IMR-90 (cell line): ENCODE data around the gene GPRC5D. TPM values are rescaled to one million over a fixed set of nuclear protein-coding genes. Genes with fewer than 3 reads are reported as not detected.

Experiments
- ATAC-seq: fragments of 200-7000 bp; cut with Tn5 transposase; 2 replicates; pipeline ENCODE4 v1.9.1; 2020; ENCODE audit warnings: low read depth, mild to moderate bottlenecking, moderate library complexity
- BruUV-seq: library from RNA; stranded (reverse); fragments of 400-500 nt; replicated peaks from 2 replicates; lab custom pipeline; 2021; lab: Mats Ljungman, UMichigan
- CTCF ChIA-PET: fragments of 300-600 bp; formaldehyde crosslinking; extraction: SDS; loops from one replicate; lab custom pipeline; 2021; ENCODE audit warnings: antibody characterized with exemption; lab: Yijun Ruan, JAX
- POLR2A ChIA-PET: fragments of 300-600 bp; sonication (Branson Sonifier 250); formaldehyde crosslinking; loops from one replicate; lab custom pipeline; 2022; ENCODE audit warnings: antibody characterized with exemption; ENCODE audit not compliant: unreplicated experiment; lab: Charles Lee
- DNase-seq: peaks from one replicate; pipeline ENCODE4 v3.0.0; 2013
- H2AFZ ChIP-seq: replicated peaks from 2 replicates; pipeline ENCODE3; 2013; ENCODE audit warnings: low read length, mild to moderate bottlenecking; ENCODE audit not compliant: poor library complexity
- H2AK5ac ChIP-seq: 2 replicates; pipeline ENCODE4 v1.6.1; 2013; ENCODE audit warnings: low read depth, low read length, inconsistent platforms
- H2AK9ac ChIP-seq: replicated peaks from 2 replicates; pipeline ENCODE3; 2013; ENCODE audit warnings: mild to moderate bottlenecking, low read depth, low read length, moderate library complexity; ENCODE audit not compliant: poor library complexity
- H2BK120ac ChIP-seq: 2 replicates; pipeline ENCODE4 v1.6.1; 2013; ENCODE audit warnings: low read depth, low read length, inconsistent platforms
- H2BK15ac ChIP-seq: 3 replicates; pipeline ENCODE4 v1.6.1; 2013; ENCODE audit warnings: low read depth, low read length, inconsistent platforms
- H2BK20ac ChIP-seq: 2 replicates; pipeline ENCODE4 v1.6.1; 2013; ENCODE audit warnings: low read depth, mild to moderate bottlenecking, inconsistent platforms, low read length, moderate library complexity
- H2BK5ac ChIP-seq: 2 replicates; pipeline ENCODE4 v1.6.1; 2013; ENCODE audit warnings: mild to moderate bottlenecking, low read depth, low read length, inconsistent platforms; ENCODE audit not compliant: poor library complexity, severe bottlenecking
- H3K14ac ChIP-seq: replicated peaks from 2 replicates; pipeline ENCODE4 v1.6.1; 2013; ENCODE audit warnings: low read depth, low read length, inconsistent platforms
- H3K18ac ChIP-seq: 2 replicates; pipeline ENCODE4 v1.6.1; 2013; ENCODE audit warnings: low read depth, low read length, control low read depth
- H3K23ac ChIP-seq: 2 replicates; pipeline ENCODE4 v1.6.1; 2013; ENCODE audit warnings: low read depth, low read length, inconsistent platforms
- H3K27ac ChIP-seq: 2 replicates; pipeline ENCODE4 v1.5.1; 2013; ENCODE audit warnings: mild to moderate bottlenecking, control low read depth, low read length; ENCODE audit not compliant: insufficient read depth
- H3K27me3 ChIP-seq: 2 replicates; pipeline ENCODE4 v1.6.1; 2013; ENCODE audit warnings: low read length; ENCODE audit not compliant: control insufficient read depth, insufficient read depth
- H3K36me3 ChIP-seq: 2 replicates; pipeline ENCODE4 v1.6.1; 2013; ENCODE audit warnings: low read length, mixed read lengths; ENCODE audit not compliant: control insufficient read depth, insufficient read depth
- H3K4ac ChIP-seq: 2 replicates; pipeline ENCODE4 v1.6.1; 2013; ENCODE audit warnings: low read depth, low read length, inconsistent platforms
- H3K4me1 ChIP-seq: 2 replicates; pipeline ENCODE4 v1.6.1; 2013; ENCODE audit warnings: low read length, mixed read lengths; ENCODE audit not compliant: control insufficient read depth, insufficient read depth
- H3K4me2 ChIP-seq: 2 replicates; pipeline ENCODE4 v1.6.1; 2013; ENCODE audit warnings: low read depth, mild to moderate bottlenecking, control low read depth, low read length, moderate library complexity
- H3K4me3 ChIP-seq: 2 replicates; pipeline ENCODE4 v1.5.1; 2013; ENCODE audit warnings: low read depth, mild to moderate bottlenecking, control low read depth, low read length, moderate library complexity; ENCODE audit not compliant: insufficient read depth
- H3K56ac ChIP-seq: 2 replicates; pipeline ENCODE4 v1.6.1; 2013; ENCODE audit warnings: low read length, inconsistent platforms; ENCODE audit not compliant: insufficient read depth; ENCODE audit errors: extremely low read depth
- H3K79me1 ChIP-seq, 2 experiments: 2 replicates each; pipeline ENCODE4 v1.6.1; 2013; ENCODE audit warnings: low read length in 2 of 2, inconsistent platforms in 1 of 2, low read depth in 1 of 2
- H3K9ac ChIP-seq: 2 replicates; pipeline ENCODE4 v1.6.1; 2013; ENCODE audit warnings: low read depth, low read length, control low read depth
- H3K9me1 ChIP-seq: 2 replicates; pipeline ENCODE4 v1.6.1; 2013; ENCODE audit warnings: low read length, inconsistent platforms; ENCODE audit not compliant: insufficient read depth
- H3K9me3 ChIP-seq: 2 replicates; pipeline ENCODE4 v1.6.1; 2013; ENCODE audit warnings: low read length; ENCODE audit not compliant: control insufficient read depth, insufficient read depth
- H4K20me1 ChIP-seq: 2 replicates; pipeline ENCODE4 v1.6.1; 2013; ENCODE audit warnings: low read length, inconsistent platforms; ENCODE audit not compliant: insufficient read depth
- H4K5ac ChIP-seq: 2 replicates; pipeline ENCODE4 v1.6.1; 2013; ENCODE audit warnings: mild to moderate bottlenecking, low read depth, low read length, control low read depth
- H4K8ac ChIP-seq, 2 experiments: 2 replicates each; pipeline ENCODE4 v1.6.1; 2013; ENCODE audit warnings: low read depth in 2 of 2, low read length in 2 of 2, control low read depth in 1 of 2, inconsistent platforms in 1 of 2
- H4K91ac ChIP-seq: 2 replicates; pipeline ENCODE4 v1.6.1; 2013; ENCODE audit warnings: low read depth, low read length, inconsistent platforms; ENCODE audit not compliant: insufficient read depth
- BHLHE40 ChIP-seq: fragments of 150-350 bp; IDR thresholded peaks from 2 replicates; pipeline ENCODE4 v1.6.1; 2016; ENCODE audit warnings: mild to moderate bottlenecking, low read depth, low read length
- CEBPB ChIP-seq: IDR thresholded peaks from 2 replicates; pipeline ENCODE4 v1.6.1; 2012; ENCODE audit warnings: low read depth, low read length, improper control_type of control experiment
- CHD1 ChIP-seq: IDR thresholded peaks from 2 replicates; pipeline ENCODE4 v1.6.1; 2012; ENCODE audit warnings: low read depth, low read length, improper control_type of control experiment
- CTCF ChIP-seq: conservative IDR thresholded peaks from 2 replicates; pipeline ENCODE4 v1.5.1; 2012; ENCODE audit warnings: mild to moderate bottlenecking, low read depth, low read length, improper control_type of control experiment
- FOS ChIP-seq: fragments of 150-350 bp; IDR thresholded peaks from 2 replicates; pipeline ENCODE4 v1.6.1; 2016; ENCODE audit warnings: low read depth, low read length
- MAFK ChIP-seq: IDR thresholded peaks from 2 replicates; pipeline ENCODE4 v1.6.1; 2012; ENCODE audit warnings: low read depth, low read length, improper control_type of control experiment
- MAZ ChIP-seq: IDR thresholded peaks from 2 replicates; pipeline ENCODE4 v1.6.1; 2012; ENCODE audit warnings: low read depth, mild to moderate bottlenecking, low read length, improper control_type of control experiment, moderate library complexity, borderline replicate concordance
- MXI1 ChIP-seq: IDR thresholded peaks from 2 replicates; pipeline ENCODE4 v1.6.1; 2012; ENCODE audit warnings: low read depth, mild to moderate bottlenecking, low read length, moderate library complexity, borderline replicate concordance
- NFE2L2 ChIP-seq: fragments of 150-350 bp; IDR thresholded peaks from 2 replicates; pipeline ENCODE4 v1.6.1; 2016; ENCODE audit warnings: low read depth, mild to moderate bottlenecking, low read length
- POLR2A ChIP-seq: IDR thresholded peaks from 2 replicates; pipeline ENCODE4 v1.6.1; 2012; ENCODE audit warnings: mild to moderate bottlenecking, low read depth, low read length
- RAD21 ChIP-seq: IDR thresholded peaks from 2 replicates; pipeline ENCODE4 v1.6.1; 2012; ENCODE audit warnings: low read length, improper control_type of control experiment
- RCOR1 ChIP-seq: IDR thresholded peaks from 2 replicates; pipeline ENCODE4 v1.6.1; 2012; ENCODE audit warnings: mild to moderate bottlenecking, low read length, improper control_type of control experiment; ENCODE audit not compliant: insufficient replicate concordance
- RFX5 ChIP-seq: IDR thresholded peaks from 2 replicates; pipeline ENCODE4 v1.8.0; 2012; ENCODE audit warnings: low read depth, mild to moderate bottlenecking, low read length, moderate library complexity
- SMC3 ChIP-seq: fragments of 150-350 bp; IDR thresholded peaks from 2 replicates; pipeline ENCODE4 v1.6.1; 2016; ENCODE audit warnings: low read depth, mild to moderate bottlenecking, antibody characterized with exemption, low read length, moderate library complexity
- WGBS, 2 experiments: methylation state at CpG; one replicate each; pipeline versions ENCODE4 v1.1.5 to v1.1.7; 2013; ENCODE audit warnings: missing lambda C conversion rate in 2 of 2; ENCODE audit not compliant: insufficient read length in 1 of 2; ENCODE audit errors: extremely low coverage in 2 of 2; 5-methylcytosine and 5-hydroxymethylcytosine counted together
- dilution Hi-C: fragments of 300-500 bp; cut with HindIII; formaldehyde crosslinking; loops from one replicate; pipeline ENCODE4 v1.14.3; 2018; ENCODE audit warnings: low sequenced_read_pairs; ENCODE audit not compliant: unreplicated experiment
- in situ Hi-C: fragments of 300-500 bp; cut with MboI; formaldehyde crosslinking; loops from 3 replicates; pipeline ENCODE4 v1.14.3; 2019; ENCODE audit warnings: low sequenced_read_pairs, inconsistent platforms, mixed read lengths
- intact Hi-C: fragments of 100-400 bp; cut with micrococcal nuclease; formaldehyde crosslinking; loops from 2 replicates; pipeline ENCODE4 v1.10.0; 2022
- polyA plus RNA-seq, 3 experiments: library from polyadenylated mRNA; depleted of rRNA; stranded (reverse); fragments of >200 nt; gene quantifications; 2 replicates each; pipeline ENCODE4 v1.2.3, GENCODE V29; 2012; ENCODE audit warnings: low replicate concordance in 1 of 3
- total RNA-seq: library from RNA; depleted of rRNA; stranded (reverse); fragments of >200 nt; gene quantifications from 2 replicates; pipeline ENCODE4 v1.2.3, GENCODE V29; 2012
- TF ChIP-seq, protein P1 (sequence below): fragments of 150-350 bp; IDR thresholded peaks from 2 replicates; pipeline ENCODE4 v1.6.1; 2016; ENCODE audit warnings: low read depth, mild to moderate bottlenecking, low read length, moderate library complexity, borderline replicate concordance
- TF ChIP-seq, protein P2 (sequence below): fragments of 150-350 bp; IDR thresholded peaks from 2 replicates; pipeline ENCODE4 v1.6.1; 2017; ENCODE audit warnings: mild to moderate bottlenecking, antibody characterized with exemption, low read length, low read depth

GPRC5D gene
- total and polyA plus RNA-seq, 2 of the 4 experiments (the other 2 are of a cell fraction): not detected

- Histone ChIP-seq H2BK120ac (no peak overlapping the region), H2BK5ac (no peak overlapping the region), H3K27me3 (no peaks in the 10 kb centered on the region), H3K4me3 (no peak overlapping the region), H3K4me2 (no peak overlapping the region; the same call in 1 of the 2 replicates), H4K5ac (no peak overlapping the region; the same call in 1 of the 2 replicates), H2BK15ac (no peak overlapping the region), H3K27ac (no peak overlapping the region), H2AK5ac (no peak overlapping the region), H2AFZ (no peak overlapping the region), H3K18ac (no peak overlapping the region), H2AK9ac (no peak overlapping the region), H3K9ac (no peak overlapping the region), H3K23ac (peak overlapping the region; percentile 19; the same call in 1 of the 2 replicates), H3K9me1 (peaks cover 8% of the 10 kb centered on the region), H3K14ac (no peak overlapping the region; the same call in 1 of the 2 replicates), H4K20me1 (peaks cover 13% of the 10 kb centered on the region), H4K8ac (no peak overlapping the region), H2BK20ac (no peak overlapping the region), H3K9me3 (no peaks in the 10 kb centered on the region), H3K4ac (0 out of 2 replicates have a peak overlapping the region, but pooled peaks have one; percentile 8), H3K79me1 (peaks cover 53 to 72% of the 10 kb centered on the region in 2 experiments), H3K36me3 (0 out of 2 replicates have a peak, but pooled peaks cover 2% of the 10 kb centered on the region), H3K4me1 (peaks cover 21% of the 10 kb centered on the region), H3K56ac (no peak overlapping the region), H4K91ac (no peak overlapping the region)
- ChIA-PET CTCF (no interaction called here), POLR2A (no interaction called here)
- no peak for ATAC-seq
- no CpG with 5 or more reads among the region's 3 CpGs for WGBS, 2 experiments
- in situ Hi-C loops (no loop called here), dilution Hi-C loops (no loop called here), intact Hi-C loops (loop anchor here (10.0 kb wide), 1 partner anchor 1169 kb away; no protein-coding TSS in a partner anchor)
- no TSS peak for BruUV-seq
- no peak for DNase-seq
- TF ChIP-seq RFX5 (no peak), SMC3 (no peak), BHLHE40 (no peak), RCOR1 (no peak), MAZ (no peak), NFE2L2 (no peak), CTCF (no peak), CEBPB (no peak), RAD21 (no peak), MXI1 (no peak), FOS (no peak), POLR2A (no peak), MAFK (no peak), CHD1 (no peak)
- TF ChIP-seq, protein P1, sequence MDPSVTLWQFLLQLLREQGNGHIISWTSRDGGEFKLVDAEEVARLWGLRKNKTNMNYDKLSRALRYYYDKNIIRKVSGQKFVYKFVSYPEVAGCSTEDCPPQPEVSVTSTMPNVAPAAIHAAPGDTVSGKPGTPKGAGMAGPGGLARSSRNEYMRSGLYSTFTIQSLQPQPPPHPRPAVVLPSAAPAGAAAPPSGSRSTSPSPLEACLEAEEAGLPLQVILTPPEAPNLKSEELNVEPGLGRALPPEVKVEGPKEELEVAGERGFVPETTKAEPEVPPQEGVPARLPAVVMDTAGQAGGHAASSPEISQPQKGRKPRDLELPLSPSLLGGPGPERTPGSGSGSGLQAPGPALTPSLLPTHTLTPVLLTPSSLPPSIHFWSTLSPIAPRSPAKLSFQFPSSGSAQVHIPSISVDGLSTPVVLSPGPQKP: no peak
- TF ChIP-seq, protein P2, sequence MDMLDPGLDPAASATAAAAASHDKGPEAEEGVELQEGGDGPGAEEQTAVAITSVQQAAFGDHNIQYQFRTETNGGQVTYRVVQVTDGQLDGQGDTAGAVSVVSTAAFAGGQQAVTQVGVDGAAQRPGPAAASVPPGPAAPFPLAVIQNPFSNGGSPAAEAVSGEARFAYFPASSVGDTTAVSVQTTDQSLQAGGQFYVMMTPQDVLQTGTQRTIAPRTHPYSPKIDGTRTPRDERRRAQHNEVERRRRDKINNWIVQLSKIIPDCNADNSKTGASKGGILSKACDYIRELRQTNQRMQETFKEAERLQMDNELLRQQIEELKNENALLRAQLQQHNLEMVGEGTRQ: no peak
These were observed 44.2 kb upstream of the GPRC5D start for GRCh38 chr12:12996209-12996608.
